Dendritic cell treated with granulocyte-macrophage colony-stimulating factor and Interleukin-4, amounts not matched to agents 40 ng/mL and 50 ng/mL, for 4 days (primary cell): ENCODE results near the gene PDE2A.

Source experiments
- H3K27ac Mint-ChIP-seq: one replicate; pipeline ENCODE4 v1.8.0; 2022; ENCODE audit warnings: mild to moderate bottlenecking, mixed read lengths
- H3K27me3 Mint-ChIP-seq: one replicate; pipeline ENCODE4 v1.8.0; 2022; ENCODE audit warnings: mild to moderate bottlenecking, mixed read lengths
- H3K36me3 Mint-ChIP-seq: one replicate; pipeline ENCODE4 v1.8.0; 2022; ENCODE audit warnings: low read depth, mixed read lengths
- H3K4me1 Mint-ChIP-seq: one replicate; pipeline ENCODE4 v1.8.0; 2022; ENCODE audit warnings: low read depth, mixed read lengths
- H3K4me3 Mint-ChIP-seq: one replicate; pipeline ENCODE4 v1.8.0; 2022; ENCODE audit warnings: mild to moderate bottlenecking, moderate library complexity, mixed read lengths
- H3K9me3 Mint-ChIP-seq: one replicate; pipeline ENCODE4 v1.8.0; 2022; ENCODE audit warnings: mixed read lengths
- intact Hi-C: fragments of 100-400 bp; cut with micrococcal nuclease; formaldehyde crosslinking; loops from one replicate; pipeline ENCODE4 v1.15.0; 2022

Gene PDE2A

GRCh38 chr11:72637926-72638325 is 36.3 kb downstream of the PDE2A start:
- Mint-ChIP-seq H3K27ac (no peak overlapping the region), H3K9me3 (no peaks in the 10 kb centered on the region), H3K4me1 (peaks cover 12% of the 10 kb centered on the region), H3K27me3 (peaks cover 50% of the 10 kb centered on the region), H3K36me3 (no peaks in the 10 kb centered on the region), H3K4me3 (no peak overlapping the region)
- intact Hi-C loops = no loop called here

- Mint-ChIP-seq H3K4me3 (no peak overlapping the region), H3K36me3 (no peaks in the 10 kb centered on the region), H3K4me1 (peaks cover 14% of the 10 kb centered on the region), H3K9me3 (no peaks in the 10 kb centered on the region), H3K27me3 (peaks cover 52% of the 10 kb centered on the region), H3K27ac (no peak overlapping the region)
- intact Hi-C loops = no loop called here
Observed at GRCh38 chr11:72637198-72637597, 37.0 kb downstream of the PDE2A start.

GRCh38 chr11:72636376-72636775 is 37.8 kb downstream of the PDE2A start:
- Mint-ChIP-seq H3K27ac (no peak overlapping the region), H3K27me3 (peaks cover 59% of the 10 kb centered on the region), H3K4me1 (peaks cover 14% of the 10 kb centered on the region), H3K36me3 (no peaks in the 10 kb centered on the region), H3K4me3 (no peak overlapping the region), H3K9me3 (no peaks in the 10 kb centered on the region)
- intact Hi-C loops = no loop called here

- H3K27me3 Mint-ChIP-seq = peaks cover 63% of the 10 kb centered on the region
- intact Hi-C loops = no loop called here
- H3K4me3 Mint-ChIP-seq = no peak overlapping the region
Observed at GRCh38 chr11:72635933-72636332, 38.3 kb downstream of the PDE2A start.

GRCh38 chr11:72635309-72635915 is 38.8 kb downstream of the PDE2A start:
- Mint-ChIP-seq H3K27me3 (peaks cover 67% of the 10 kb centered on the region), H3K9me3 (no peaks in the 10 kb centered on the region), H3K36me3 (no peaks in the 10 kb centered on the region), H3K4me1 (peaks cover 16% of the 10 kb centered on the region), H3K4me3 (no peak overlapping the region), H3K27ac (no peak overlapping the region)
- intact Hi-C loops = no loop called here

More at GRCh38 chr11:72635933-72636332, 38.3 kb downstream of the PDE2A start:
- H3K4me1 Mint-ChIP-seq = peaks cover 14% of the 10 kb centered on the region
- H3K9me3 Mint-ChIP-seq = no peaks in the 10 kb centered on the region
- H3K27ac Mint-ChIP-seq = no peak overlapping the region
- no peaks in the 10 kb centered on the region for H3K36me3 Mint-ChIP-seq

GRCh38 chr11:72634472-72635095 is 39.6 kb downstream of the PDE2A start:
- no peak overlapping the region for H3K4me3 Mint-ChIP-seq
- H3K4me1 Mint-ChIP-seq = peaks cover 18% of the 10 kb centered on the region
- H3K27me3 Mint-ChIP-seq = peaks cover 76% of the 10 kb centered on the region
- no peaks in the 10 kb centered on the region for H3K36me3 Mint-ChIP-seq
- intact Hi-C loops = no loop called here
- no peaks in the 10 kb centered on the region for H3K9me3 Mint-ChIP-seq
- no peak overlapping the region for H3K27ac Mint-ChIP-seq

- H3K36me3 Mint-ChIP-seq = no peaks in the 10 kb centered on the region
Observed at GRCh38 chr11:72634016-72634415, 40.2 kb downstream of the PDE2A start.

GRCh38 chr11:72633068-72633467 is 41.2 kb downstream of the PDE2A start:
- no peaks in the 10 kb centered on the region for H3K9me3 Mint-ChIP-seq
- H3K36me3 Mint-ChIP-seq = no peaks in the 10 kb centered on the region
- peaks cover 18% of the 10 kb centered on the region for H3K4me1 Mint-ChIP-seq
- no peak overlapping the region for H3K4me3 Mint-ChIP-seq
- H3K27ac Mint-ChIP-seq = no peak overlapping the region
- H3K27me3 Mint-ChIP-seq = peaks cover 82% of the 10 kb centered on the region
- intact Hi-C loops = no loop called here

More at GRCh38 chr11:72634016-72634415, 40.2 kb downstream of the PDE2A start:
- intact Hi-C loops = no loop called here
- Mint-ChIP-seq H3K27me3 (peaks cover 77% of the 10 kb centered on the region), H3K4me1 (peaks cover 18% of the 10 kb centered on the region), H3K9me3 (no peaks in the 10 kb centered on the region), H3K4me3 (no peak overlapping the region), H3K27ac (no peak overlapping the region)

GRCh38 chr11:72631806-72632731 is 42.2 kb downstream of the PDE2A start:
- Mint-ChIP-seq H3K9me3 (no peaks in the 10 kb centered on the region), H3K27ac (no peak overlapping the region), H3K4me3 (no peak overlapping the region), H3K27me3 (peaks cover 81% of the 10 kb centered on the region), H3K4me1 (peaks cover 18% of the 10 kb centered on the region), H3K36me3 (no peaks in the 10 kb centered on the region)
- intact Hi-C loops = no loop called here

- no peaks in the 10 kb centered on the region for H3K36me3 Mint-ChIP-seq
- H3K27ac Mint-ChIP-seq = no peak overlapping the region
- intact Hi-C loops = no loop called here
- no peaks in the 10 kb centered on the region for H3K9me3 Mint-ChIP-seq
- H3K27me3 Mint-ChIP-seq = peaks cover 81% of the 10 kb centered on the region
- H3K4me3 Mint-ChIP-seq = no peak overlapping the region
- H3K4me1 Mint-ChIP-seq = peaks cover 21% of the 10 kb centered on the region
Observed at GRCh38 chr11:72630104-72630852, 43.9 kb downstream of the PDE2A start.

- Mint-ChIP-seq H3K9me3 (no peaks in the 10 kb centered on the region), H3K36me3 (no peaks in the 10 kb centered on the region), H3K27me3 (peaks cover 85% of the 10 kb centered on the region), H3K27ac (peak overlapping the region; percentile 1), H3K4me1 (peaks cover 29% of the 10 kb centered on the region), H3K4me3 (no peak overlapping the region)
- intact Hi-C loops = no loop called here
Observed at GRCh38 chr11:72629266-72629665, 45.0 kb downstream of the PDE2A start.

- Mint-ChIP-seq H3K27me3 (peaks cover 86% of the 10 kb centered on the region), H3K4me1 (peaks cover 27% of the 10 kb centered on the region), H3K9me3 (no peaks in the 10 kb centered on the region), H3K36me3 (no peaks in the 10 kb centered on the region), H3K4me3 (no peak overlapping the region), H3K27ac (peak overlapping the region; percentile 67)
- intact Hi-C loops = no loop called here
Observed at GRCh38 chr11:72627594-72628281, 46.5 kb downstream of the PDE2A start.

- H3K27ac Mint-ChIP-seq = peak overlapping the region; percentile 67
- intact Hi-C loops = no loop called here
- H3K4me1 Mint-ChIP-seq = peaks cover 27% of the 10 kb centered on the region
- no peaks in the 10 kb centered on the region for H3K36me3 Mint-ChIP-seq
- no peak overlapping the region for H3K4me3 Mint-ChIP-seq
- no peaks in the 10 kb centered on the region for H3K9me3 Mint-ChIP-seq
- H3K27me3 Mint-ChIP-seq = peaks cover 90% of the 10 kb centered on the region
Observed at GRCh38 chr11:72626414-72626936, 47.7 kb downstream of the PDE2A start.
